Fibroblast of skin of right quadriceps (primary cell): ENCODE measurements around the gene TOP2B.

Experiments
- DNase-seq: peaks from one replicate; pipeline ENCODE4 v3.0.0-alpha.2; 2013

TOP2B gene

GRCh38 chr3:25581823-25582222 is 82.9 kb downstream of the TOP2B start:
- no peak for DNase-seq

GRCh38 chr3:25581335-25581734 is 83.4 kb downstream of the TOP2B start:
- no peak for DNase-seq

GRCh38 chr3:25580534-25580933 is 84.2 kb downstream of the TOP2B start:
- no peak for DNase-seq

GRCh38 chr3:25578059-25578458 is 86.6 kb downstream of the TOP2B start:
- DNase-seq = no peak

- no peak for DNase-seq
Measured at GRCh38 chr3:25576831-25577454, 87.8 kb downstream of the TOP2B start.

- no peak for DNase-seq
Measured at GRCh38 chr3:25576146-25576545, 88.6 kb downstream of the TOP2B start.

- no peak for DNase-seq
Measured at GRCh38 chr3:25575001-25575400, 89.7 kb downstream of the TOP2B start.

GRCh38 chr3:25574172-25574765 is 90.4 kb downstream of the TOP2B start:
- no peak for DNase-seq

- peak; percentile 89 for DNase-seq
Measured at GRCh38 chr3:25573386-25574171, 91.1 kb downstream of the TOP2B start.

- peak; percentile 72 for DNase-seq
Measured at GRCh38 chr3:25572919-25573385, 91.8 kb downstream of the TOP2B start.

GRCh38 chr3:25572336-25572735 is 92.4 kb downstream of the TOP2B start:
- no peak for DNase-seq

- DNase-seq = no peak
Measured at GRCh38 chr3:25571285-25571684, 93.4 kb downstream of the TOP2B start.

GRCh38 chr3:25568525-25569078 is 96.1 kb downstream of the TOP2B start:
- no peak for DNase-seq

- no peak for DNase-seq
Measured at GRCh38 chr3:25567806-25568524, 96.7 kb downstream of the TOP2B start.

GRCh38 chr3:25567388-25567787 is 97.3 kb downstream of the TOP2B start:
- DNase-seq = peak; percentile 81

GRCh38 chr3:25566358-25566920 is 98.3 kb downstream of the TOP2B start:
- no peak for DNase-seq

- no peak for DNase-seq
Measured at GRCh38 chr3:25565807-25566206, 98.9 kb downstream of the TOP2B start.

GRCh38 chr3:25564075-25564474 is 100.6 kb downstream of the TOP2B start:
- DNase-seq = no peak

GRCh38 chr3:25563601-25564000 is 101.1 kb downstream of the TOP2B start:
- peak; percentile 62 for DNase-seq

GRCh38 chr3:25558796-25559195 is 105.9 kb downstream of the TOP2B start:
- peak; percentile 64 for DNase-seq

GRCh38 chr3:25558121-25558520 is 106.6 kb downstream of the TOP2B start:
- DNase-seq = peak; percentile 62

- DNase-seq = no peak
Measured at GRCh38 chr3:25557694-25558093, 107.0 kb downstream of the TOP2B start.

- DNase-seq = peak; percentile 28
Measured at GRCh38 chr3:25556447-25556846, 108.3 kb downstream of the TOP2B start.
